Lower leg skin (tissue), 3 donors: ENCODE results near the gene IL1RN.

ENCODE experiments used
- CTCF ChIP-seq, 3 donors: fragments of 450-650 bp; IDR thresholded peaks; one replicate each; pipeline ENCODE4 v1.5.1; 2016; ENCODE audit warnings: antibody characterized with exemption in 3 of 3, mild to moderate bottlenecking in 3 of 3, moderate library complexity in 2 of 3
- POLR2A ChIP-seq, 2 donors: fragments of 450-650 bp; IDR thresholded peaks; one replicate each; pipeline ENCODE4 v1.6.1; 2016 to 2017; ENCODE audit warnings: antibody characterized with exemption in 2 of 2, mild to moderate bottlenecking in 1 of 2, moderate library complexity in 1 of 2

GRCh38 chr2:113079131-113079530, 48.3 kb upstream of the IL1RN start:
- TF ChIP-seq CTCF (IDR thresholded peaks at IDR 0.05), result no peak
- TF ChIP-seq POLR2A (IDR thresholded peaks at IDR 0.05), result no peak
